Stimulated activated CD4-positive, alpha-beta T cell treated with anti-CD3 and anti-CD28 coated beads, Interleukin-12 subunit alpha, Interleukin-12 subunit beta, amount 100 ng/mL, for 48 hours (primary cell): ENCODE data around the gene TRIM8.

Experiments
- DNase-seq, 3 donors: peaks; one replicate each; pipeline ENCODE4 v3.0.0-alpha.2; 2020; ENCODE audit warnings: low read depth in 2 of 3, low spot score in 1 of 3

Gene TRIM8

DNA sequence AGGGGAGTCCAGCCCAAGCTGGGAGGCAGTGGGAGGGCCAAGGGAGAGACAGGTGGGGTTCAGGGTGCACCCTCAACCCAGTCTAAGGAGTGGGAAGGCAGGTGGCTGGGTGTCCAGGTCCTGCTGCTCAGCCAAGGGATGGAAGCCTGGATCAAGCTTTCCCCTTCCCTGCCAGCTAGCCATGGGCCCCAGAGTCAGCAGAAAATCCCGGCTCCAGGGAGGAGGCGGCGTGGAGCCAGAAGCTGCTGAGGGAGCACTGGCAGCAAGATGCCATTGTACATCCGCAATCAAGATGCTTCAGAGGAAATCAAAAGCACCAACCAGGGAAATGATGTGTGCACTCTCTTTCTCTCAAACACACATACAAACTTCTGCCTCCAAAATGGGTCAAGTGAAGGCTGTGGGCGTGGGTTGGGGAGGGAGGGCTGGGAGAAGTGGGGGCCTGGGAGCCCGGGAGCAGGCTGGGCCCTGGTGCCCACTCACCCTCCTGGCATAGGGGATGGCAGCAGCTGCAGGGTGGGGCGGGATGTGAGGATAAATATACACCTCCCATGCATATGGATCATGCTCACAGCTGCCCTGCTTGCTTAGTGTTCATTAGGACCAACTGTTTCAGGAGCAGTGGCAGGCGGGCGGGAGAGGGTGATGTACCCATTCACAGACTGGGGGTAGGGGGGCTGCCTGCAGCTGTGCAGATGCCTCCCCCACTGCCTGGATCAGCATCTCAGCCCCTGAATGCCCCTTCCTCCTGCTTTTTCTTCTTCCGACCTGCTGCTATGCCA, 24.2 kb downstream of the TRIM8 start:
- no peak for DNase-seq

DNA sequence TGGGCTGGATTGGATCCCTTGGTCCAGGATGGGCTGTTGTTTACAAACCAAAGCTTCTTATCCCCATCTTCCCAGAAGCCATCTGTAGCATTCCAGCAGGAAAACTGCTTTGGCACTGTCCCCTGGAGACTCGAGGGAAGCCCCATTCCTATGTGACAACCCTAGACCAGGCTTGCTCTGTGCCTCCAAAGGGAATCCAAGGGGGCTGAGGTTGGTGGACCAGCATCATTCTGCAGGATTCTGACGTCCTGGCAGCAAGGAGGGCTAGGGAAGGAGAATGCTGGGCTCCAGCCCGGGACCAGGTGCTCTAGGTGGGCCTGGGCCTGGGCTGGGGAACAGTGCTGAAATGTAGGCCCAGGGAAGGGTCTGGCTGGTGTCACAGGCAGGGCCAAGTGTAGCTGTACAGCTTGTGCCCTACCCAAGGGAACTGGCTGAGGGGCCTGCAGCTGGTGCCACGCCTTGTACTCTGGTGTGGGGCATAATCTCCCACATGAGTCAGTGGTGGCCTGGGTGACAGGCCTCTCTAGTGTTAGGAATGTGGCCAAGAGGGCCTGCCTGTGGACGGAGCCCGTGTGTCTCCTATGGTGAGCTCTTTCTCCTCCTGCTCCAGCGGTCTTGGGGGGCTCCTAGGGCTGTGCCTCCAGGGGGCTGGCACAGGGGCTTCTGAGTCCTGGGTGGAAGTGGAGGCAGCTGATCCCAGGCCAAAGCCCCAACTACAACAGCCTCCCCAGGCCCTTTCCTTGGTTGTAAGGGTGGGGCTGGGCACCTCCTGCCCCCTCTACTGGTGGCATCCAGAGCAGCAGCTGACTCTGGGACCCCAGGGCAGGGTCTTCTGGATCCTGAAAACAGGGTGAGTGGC, 25.2 kb downstream of the TRIM8 start:
- no peak for DNase-seq

DNA sequence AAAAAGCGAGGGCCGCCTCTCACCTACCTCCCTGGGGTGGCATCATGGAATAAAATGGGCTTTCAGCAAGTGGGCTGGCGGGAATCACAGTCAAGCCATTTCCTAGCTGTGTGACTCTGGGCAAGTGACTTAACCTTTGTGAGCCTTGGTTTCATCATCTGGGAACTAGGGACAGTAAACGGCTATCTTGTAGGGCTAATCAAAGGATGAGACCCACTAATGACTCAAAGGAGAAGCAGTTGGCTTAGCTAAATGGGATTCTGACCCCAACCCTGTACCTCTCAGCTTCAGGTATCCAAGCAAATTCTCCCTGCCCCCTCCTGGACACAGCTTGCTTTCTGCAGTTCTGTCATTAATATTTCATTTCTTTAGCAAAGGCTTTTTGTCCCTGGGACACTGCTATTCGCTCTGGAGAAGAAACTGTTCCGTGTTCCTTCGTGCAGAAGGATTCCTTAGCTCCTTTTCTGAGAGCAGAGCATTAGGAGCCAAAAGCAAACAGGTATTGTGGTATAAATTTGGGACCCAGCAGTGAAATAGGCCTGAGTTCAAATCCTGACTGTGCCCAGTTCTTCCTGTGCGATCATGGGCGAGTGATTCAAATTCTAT, 25.9 kb downstream of the TRIM8 start:
- no peak for DNase-seq

DNA sequence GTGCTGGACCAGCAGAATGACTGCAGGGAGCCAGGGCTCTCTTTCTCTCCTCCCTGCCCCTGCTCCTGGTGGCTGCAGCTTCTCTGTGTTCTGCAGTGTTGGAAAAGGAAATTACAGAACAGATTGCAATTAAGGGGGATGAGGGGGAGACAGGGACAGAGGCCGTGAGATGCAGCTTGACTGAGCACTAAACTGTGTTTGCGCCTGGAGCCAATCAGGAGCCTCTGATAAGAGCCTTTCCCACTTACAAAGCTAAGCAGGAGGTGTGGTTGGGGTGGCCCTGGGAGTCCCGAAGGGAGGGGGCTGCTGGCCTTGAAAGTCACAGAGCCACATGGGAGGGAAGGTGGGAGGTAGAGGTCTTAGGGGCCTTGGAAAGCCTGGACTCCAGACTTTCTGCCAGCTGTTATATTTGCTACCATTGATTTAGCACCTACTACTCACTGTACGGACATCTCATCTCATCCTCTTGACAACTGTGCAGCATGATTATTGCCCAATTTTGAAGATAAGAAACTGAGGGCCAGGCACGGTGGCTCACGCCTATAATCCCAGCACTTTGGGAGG, 26.7 kb downstream of the TRIM8 start:
- no peak for DNase-seq

DNA sequence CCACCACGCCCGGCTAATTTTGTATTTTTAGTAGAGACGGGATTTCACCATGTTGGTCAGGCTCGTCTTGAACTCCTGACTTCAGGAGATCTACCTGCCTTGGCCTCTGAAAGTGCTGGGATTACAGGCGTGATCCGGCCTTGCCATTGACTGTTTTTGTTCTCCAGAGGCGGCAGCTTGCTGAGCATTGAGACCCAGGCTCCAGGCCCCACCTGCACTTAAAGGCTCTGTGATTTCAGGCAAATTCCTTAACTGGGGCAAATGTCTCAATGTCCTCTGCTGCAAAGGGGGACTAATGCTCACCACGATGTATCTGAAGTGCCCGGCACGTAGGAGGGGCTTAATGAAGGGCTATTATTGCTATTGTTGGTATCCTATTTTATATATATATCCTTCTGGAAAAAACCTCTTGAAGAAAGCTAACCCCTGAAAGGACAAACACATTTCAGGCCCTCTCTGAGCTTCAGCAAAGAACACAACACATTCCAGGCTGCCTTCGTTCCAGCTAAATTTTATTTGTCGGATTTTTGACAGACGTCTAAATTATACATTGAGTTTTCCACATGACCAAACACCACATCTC, 29.0 kb downstream of the TRIM8 start:
- no peak for DNase-seq

DNA sequence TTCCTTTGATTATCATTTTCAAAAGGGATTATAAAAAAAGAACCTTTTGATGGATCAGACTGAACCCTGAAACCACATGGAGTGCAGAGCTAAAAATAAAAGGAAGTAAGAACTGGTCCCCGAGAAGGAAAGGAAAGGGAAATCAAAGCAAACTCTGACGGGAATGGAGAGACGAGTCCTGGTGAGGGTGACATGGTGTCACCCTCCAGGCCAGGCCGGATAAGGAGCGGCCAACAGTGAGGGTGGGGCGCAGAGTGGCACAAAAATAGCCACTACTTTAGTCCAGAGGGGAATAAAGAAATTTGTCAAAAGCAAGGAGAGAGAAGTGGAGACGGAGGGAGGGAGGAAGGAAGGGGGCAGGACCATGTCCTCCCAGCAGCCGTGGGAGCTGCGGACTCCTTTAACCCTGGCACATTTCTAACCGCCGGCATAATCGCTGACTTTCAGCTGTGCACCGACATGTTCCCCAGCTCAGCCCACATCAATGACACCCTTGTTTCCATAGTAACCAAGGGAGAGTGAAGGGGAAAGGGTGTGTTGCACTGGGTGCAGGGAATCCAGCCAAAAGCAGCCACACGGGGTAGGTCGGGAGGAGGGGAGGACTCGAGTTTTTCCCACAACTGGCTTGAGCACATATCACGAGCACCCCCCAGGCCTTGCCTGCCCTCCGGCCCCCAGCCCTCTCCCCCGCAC, 29.7 kb downstream of the TRIM8 start:
- peak; percentile 48 to 55 (median 50) for DNase-seq

DNA sequence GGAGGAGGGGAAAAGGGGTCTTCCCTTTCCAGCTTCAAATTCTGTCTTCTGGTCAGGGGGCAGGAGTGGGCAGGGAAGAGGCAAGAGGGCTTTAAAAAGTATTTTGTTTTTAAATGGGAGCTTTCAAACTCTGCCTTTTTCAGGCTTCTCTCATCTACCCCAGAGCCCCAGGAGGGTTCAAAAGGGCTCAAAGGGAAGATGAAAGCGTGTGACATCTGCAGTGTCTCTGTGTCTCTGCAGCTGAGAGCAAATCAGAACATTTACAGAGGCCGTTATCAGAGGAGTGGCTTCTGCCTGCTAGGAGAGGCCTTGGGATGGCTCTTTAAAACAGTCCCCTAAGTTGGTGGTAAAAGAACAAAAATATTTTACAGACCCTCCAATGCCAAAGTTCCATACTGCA, 30.3 kb downstream of the TRIM8 start:
- no peak for DNase-seq

DNA sequence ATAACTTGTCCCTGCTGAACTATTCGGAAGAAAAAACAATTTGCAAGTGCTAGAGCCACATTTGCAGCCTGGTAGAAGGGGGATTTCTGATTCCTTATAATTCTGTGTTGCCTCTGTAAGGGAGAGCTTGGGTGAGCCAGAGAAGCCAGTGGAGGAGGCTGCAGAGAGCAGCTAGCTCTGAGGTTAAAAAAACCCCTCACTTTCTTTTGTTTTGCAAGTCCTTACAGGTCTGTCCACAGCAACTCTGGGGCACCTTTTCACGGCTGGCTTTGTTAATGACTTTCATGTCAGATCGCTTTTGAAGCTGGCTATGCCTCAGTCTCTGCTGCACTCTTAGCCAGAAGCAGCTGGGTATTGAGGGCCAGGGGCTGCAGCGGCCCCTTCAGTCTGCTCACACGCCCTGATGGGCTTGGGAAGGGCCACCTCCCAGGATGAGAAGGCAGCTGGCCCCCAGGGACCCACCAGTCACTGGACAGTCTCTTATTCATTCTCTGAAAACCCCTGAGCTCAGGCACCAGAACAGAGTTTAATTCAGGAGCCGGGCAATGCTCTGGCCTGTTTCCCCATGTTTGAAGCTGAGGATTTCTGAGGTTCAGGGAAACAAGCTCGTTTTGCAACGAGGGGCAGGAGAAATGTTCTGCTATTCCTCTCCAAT, 30.9 kb downstream of the TRIM8 start:
- no peak for DNase-seq

DNA sequence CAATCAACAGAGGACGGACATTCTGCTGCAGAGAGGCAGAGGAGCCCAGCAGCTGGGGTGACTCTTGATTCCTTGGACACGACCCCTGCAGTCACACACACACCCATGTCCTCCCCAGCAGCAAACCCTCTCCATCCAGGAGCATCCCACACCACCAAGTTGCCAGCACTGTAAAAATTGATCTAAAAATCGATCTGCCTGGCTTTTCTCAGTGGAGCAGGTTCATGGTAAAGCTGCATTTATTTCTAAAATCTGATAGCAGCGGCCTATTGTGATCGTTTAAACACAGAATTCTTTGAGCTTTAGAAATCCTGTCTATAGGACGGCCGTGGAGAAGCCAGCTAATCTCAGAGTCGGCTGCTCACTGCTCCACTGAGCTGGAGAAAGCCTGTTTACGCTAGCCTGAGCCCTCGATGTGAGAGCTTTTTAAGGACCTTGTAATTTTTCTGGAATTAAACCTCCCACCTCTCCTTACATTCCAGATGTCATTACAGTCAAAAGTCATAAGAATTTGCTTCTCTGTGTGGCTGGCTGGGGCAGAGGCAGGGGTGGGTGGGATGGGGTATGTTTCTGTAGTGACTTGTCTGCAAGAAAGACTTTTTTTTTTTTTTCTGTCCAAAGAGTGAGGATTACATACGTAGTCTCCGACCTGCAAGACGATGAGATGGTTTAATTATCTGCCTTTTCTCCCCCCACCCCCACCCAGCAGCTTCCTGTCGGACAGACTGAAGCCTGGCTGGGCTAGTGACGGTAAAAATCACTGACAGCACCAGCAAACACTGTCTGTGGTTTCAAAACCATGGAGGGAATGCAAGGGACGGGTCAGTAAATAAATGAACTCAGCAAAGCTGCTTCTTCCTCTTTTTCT, 31.6 kb downstream of the TRIM8 start:
- no peak for DNase-seq

DNA sequence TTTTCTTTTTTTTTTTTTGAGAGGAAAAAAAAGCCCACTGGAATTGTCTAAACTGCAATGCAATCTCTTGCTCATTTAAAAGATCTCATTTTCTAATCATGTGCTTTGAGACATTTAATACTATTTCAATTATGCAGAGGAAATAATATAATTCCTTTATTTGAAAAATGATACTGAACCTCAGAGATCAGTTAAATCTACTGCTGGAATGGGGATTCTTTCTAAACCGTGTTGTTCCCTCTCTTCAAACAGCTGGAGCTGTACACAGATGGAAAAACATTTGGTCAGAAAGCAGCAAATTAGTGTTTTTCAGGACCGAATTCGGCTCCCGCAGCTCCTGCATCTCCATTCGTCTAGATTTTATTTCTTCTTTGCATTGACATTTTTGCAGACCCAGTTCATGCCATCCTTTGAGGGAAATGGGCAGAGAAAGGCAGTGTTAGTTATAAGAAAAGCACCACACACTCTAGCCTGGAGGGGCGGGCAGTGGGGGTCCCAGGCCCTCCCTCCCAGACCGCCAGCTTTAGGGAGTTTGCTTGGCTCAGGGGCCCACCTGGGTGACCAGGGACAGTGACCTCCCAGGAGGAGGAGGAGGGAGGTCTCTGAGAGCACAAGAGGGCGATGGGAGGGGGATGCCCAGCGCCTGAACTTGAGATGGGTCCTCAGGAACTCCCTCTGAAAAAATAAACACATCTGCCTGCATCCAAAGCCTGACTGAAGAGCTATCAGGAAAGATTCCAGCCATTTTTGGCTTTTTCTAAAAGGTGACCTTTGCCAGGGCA, 32.4 kb downstream of the TRIM8 start:
- no peak for DNase-seq

DNA sequence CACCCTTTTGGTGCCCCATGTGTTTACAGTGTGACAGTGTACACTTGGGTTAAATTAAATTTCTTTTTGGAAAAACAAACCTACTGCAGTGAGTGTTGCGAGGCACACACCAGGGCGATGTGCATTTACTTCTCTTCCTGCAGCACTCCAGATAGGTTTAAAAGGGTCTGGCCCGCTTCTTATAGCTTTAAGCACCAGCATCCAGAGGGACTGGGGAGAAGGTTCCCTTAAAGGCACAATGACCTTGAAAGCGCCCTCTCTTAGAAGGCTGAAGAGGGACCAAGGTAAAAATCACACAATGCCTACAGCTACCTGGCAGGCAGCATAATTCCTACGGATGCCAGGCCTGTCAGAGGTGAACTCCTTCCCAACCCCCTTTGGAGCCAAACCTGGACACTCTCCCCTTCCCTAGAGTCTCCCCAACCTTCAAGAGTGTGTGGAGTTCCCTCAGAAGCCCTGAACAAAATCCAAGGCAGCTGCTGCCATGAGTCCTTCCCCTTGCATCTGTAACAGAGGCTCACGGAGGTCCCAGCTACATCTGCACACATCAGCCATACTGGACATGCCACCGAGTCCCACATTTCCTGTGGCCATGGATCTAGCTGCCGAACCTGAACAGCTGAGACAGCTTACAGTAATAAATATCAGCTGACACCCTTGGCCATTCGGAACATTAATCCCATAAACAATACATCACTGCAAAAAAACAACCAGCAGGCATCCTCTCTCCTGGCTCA, 33.2 kb downstream of the TRIM8 start:
- DNase-seq, result no peak

DNA sequence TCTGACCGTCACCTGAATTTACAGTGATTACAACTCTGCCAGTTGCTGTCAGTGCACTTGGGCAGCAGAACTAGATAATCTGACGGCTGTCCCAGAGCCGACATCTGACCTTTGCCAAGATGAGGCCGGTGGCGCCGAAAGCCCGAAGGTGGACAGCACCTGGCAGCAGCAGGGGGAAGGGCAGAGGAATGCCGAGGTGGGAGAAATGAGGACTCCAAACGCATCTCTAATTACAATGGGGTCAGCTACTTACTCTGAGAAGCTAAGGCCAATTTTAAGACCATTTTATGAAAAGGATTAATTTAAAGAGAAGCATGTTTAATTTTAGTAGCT, 33.8 kb downstream of the TRIM8 start:
- no peak for DNase-seq

DNA sequence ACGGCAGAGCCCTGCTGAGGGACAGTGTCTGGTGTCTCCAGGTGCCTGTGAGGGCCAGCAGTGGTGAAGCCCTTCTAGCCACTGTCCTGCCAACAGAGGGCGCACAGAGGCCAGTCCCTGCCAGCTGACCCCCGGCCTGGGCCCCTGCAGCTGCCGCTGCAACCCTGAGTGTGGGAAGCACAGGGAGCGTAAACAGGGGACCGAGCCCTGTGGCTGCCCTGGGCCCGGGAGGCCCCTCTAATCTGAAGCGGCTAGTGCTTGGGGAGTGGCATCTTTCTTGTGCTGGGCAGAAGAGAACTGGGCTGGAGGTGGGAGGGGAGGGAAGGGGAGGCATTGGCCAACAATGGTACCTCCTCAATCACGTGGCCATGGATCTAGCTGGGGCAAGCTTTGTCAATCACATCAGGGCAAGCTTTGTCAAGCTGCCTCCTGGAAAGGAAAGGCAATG, 34.6 kb downstream of the TRIM8 start:
- DNase-seq, result no peak

DNA sequence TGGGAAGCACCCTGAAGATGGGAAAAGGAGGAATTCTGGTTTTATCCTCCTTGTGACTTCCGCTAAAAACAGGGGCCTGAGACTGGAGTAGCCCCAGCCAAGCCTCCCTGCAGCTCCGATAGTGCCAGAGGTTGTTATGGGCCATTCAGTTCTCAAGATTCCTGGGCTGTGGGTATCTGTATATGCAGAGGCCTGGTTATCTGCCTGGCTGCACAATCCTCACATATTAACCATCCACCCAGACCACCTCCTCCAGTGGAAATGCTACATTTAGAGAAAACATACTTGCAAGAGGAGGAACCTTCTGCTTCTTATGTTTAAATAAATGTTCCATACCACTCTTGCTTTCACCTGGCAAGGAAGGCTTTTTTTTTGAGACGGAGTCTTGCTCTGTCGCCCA, 35.3 kb downstream of the TRIM8 start:
- no peak for DNase-seq

DNA sequence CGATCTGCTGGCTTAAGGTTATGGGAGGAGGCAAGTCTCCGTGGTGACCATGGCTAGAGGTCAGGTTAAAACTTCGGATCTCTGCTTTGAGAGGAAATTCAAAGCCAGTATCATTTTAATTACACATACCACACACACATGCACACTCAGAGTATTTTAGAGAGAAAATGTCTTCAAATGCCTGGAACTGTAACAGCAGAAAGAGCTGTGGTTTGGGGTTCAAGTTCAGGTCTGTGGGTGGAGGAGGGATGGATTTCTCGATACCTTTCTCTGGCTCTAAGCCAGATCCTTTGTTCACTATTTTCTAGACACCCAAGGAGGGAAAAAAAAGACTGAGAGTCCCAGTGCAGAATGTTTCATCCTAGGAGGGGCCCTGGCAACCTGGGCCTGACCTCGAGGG, 37.4 kb downstream of the TRIM8 start:
- no peak for DNase-seq

DNA sequence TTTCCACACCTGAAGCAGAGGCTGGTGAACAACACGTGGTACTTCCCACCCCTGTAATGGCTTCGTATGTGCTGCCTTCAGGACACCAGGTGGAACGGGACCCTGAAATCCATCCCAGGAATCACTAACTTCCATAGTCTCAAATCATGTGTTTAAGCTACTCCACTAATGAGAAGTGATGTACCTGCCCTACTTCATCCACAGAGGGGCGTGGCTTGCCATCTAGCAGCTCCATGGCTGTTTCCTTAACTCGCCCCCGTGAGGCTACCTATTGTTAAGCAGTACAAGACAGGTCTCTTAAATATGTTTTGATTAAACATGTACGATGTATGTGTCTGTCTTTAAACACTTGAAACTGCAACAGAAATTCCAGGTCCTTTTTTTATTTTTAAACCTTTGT, 38.1 kb downstream of the TRIM8 start:
- DNase-seq, result no peak

DNA sequence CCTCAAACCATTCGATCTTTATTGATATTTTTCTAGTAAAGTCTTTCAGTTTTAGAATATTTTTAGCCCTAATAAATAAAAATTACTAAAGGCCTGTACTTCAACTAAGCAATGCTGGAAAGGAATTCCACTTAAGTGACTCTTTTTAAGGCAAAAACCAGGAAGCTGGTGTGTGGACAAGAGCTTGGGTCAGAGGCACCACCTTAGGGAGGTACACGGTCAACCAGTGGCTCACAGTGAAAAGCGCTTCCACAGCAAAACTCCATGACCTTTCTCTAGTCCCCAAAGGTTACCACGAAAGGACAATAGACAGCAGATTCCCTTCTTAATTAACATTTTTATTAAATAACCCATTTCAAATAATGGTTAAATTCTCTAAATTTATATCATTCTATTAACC, 38.7 kb downstream of the TRIM8 start:
- DNase-seq, result no peak

DNA sequence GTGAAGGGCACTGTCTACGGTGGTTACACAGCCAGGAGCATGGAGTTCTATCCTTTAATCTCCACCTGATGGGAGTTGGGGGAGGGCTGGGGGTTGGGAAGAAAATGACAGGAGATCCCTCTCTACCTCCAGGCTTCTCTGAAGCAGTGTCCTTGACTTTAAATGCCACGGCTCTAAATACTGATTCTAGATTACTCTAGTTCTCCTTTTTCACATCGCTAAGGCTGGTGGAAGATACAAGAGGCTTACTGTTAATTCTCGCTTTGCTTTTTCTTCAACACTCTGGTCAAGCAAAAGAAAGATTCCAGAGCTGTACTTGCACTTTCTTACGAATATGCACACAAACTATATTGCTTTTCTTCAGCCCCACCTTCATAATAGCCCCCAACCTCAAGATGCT, 39.5 kb downstream of the TRIM8 start:
- no peak for DNase-seq
